ENCODE measurements around the gene ERCC6L2. TPM values are rescaled to one million over a fixed set of nuclear protein-coding genes. Genes with fewer than 3 reads are reported as not detected.

ERCC6L2 gene
- total RNA-seq, 1 experiment from 2014 or later = 45.4 TPM

GRCh38 chr9:95854386-95855020 lies 21.0 kb upstream of the ERCC6L2 start:
- Histone ChIP-seq H3K27me3 (replicated peaks; ENCODE audit: control insufficient read depth, insufficient read depth, low read length) (no peaks in the 10 kb centered on the region), H3K9me3 (no peaks in the 10 kb centered on the region), H3K4me1 (peaks cover 18% of the 10 kb centered on the region; the same call in 1 of the 2 replicates), H3K36me3 (ENCODE audit: control insufficient read depth, insufficient read depth, low read length) (no peaks in the 10 kb centered on the region), H3K4me3 (ENCODE audit: low read depth, low read length) (no peak overlapping the region)
- Mint-ChIP-seq H3K36me3 (ENCODE audit: insufficient read depth, unreplicated experiment) (no peaks in the 10 kb centered on the region), H3K4me1 (ENCODE audit: low read depth, unreplicated experiment) (peaks cover 9% of the 10 kb centered on the region), H3K27me3 (ENCODE audit: insufficient read depth, unreplicated experiment) (no peaks in the 10 kb centered on the region), H3K9me3 (ENCODE audit: unreplicated experiment) (no peaks in the 10 kb centered on the region), H3K4me3 (ENCODE audit: unreplicated experiment) (no peak overlapping the region), H3K27ac (ENCODE audit: unreplicated experiment) (no peak overlapping the region)
- intact Hi-C loops (cut with micrococcal nuclease; ENCODE audit: unreplicated experiment) = no loop called here
- DNase-seq = no peak
- no TSS peak for BruUV-seq (replicated peaks)
- TF ChIP-seq, protein P1, sequence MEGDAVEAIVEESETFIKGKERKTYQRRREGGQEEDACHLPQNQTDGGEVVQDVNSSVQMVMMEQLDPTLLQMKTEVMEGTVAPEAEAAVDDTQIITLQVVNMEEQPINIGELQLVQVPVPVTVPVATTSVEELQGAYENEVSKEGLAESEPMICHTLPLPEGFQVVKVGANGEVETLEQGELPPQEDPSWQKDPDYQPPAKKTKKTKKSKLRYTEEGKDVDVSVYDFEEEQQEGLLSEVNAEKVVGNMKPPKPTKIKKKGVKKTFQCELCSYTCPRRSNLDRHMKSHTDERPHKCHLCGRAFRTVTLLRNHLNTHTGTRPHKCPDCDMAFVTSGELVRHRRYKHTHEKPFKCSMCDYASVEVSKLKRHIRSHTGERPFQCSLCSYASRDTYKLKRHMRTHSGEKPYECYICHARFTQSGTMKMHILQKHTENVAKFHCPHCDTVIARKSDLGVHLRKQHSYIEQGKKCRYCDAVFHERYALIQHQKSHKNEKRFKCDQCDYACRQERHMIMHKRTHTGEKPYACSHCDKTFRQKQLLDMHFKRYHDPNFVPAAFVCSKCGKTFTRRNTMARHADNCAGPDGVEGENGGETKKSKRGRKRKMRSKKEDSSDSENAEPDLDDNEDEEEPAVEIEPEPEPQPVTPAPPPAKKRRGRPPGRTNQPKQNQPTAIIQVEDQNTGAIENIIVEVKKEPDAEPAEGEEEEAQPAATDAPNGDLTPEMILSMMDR (IDR thresholded peaks at IDR 0.05; ENCODE audit: insufficient read depth in 1 of 2, low read depth in 1 of 2, low read length in 1 of 2, severe bottlenecking in 1 of 2, unreplicated experiment in 1 of 2) = no peak
- CTCF ChIA-PET = no interaction called here
- POLR2A ChIA-PET = no interaction called here

DNA sequence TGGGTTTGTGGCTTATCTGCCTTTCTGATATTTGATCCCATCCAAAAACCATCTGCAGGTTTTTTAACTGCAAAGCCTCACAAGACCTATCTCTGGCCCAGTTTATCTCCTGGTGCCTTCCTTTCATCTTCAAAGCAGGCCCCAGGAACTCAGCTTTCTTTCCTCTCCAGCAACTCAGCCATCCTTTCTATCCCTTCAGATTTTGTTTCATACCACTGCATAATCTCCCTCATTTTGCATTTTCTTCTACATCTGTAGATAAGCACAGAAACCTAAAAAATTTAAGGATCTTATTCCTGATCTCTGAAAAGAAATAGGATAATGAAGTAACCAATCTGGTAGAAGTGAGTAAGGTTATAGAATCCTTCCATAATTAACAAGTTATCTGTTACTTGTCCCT lies 19.5 kb upstream of the ERCC6L2 start:
- Histone ChIP-seq H3K36me3 (ENCODE audit: control insufficient read depth, insufficient read depth, low read length) (no peaks in the 10 kb centered on the region), H3K27me3 (replicated peaks; ENCODE audit: control insufficient read depth, insufficient read depth, low read length) (no peaks in the 10 kb centered on the region), H3K4me1 (peaks cover 18% of the 10 kb centered on the region; the same call in 1 of the 2 replicates), H3K9me3 (no peaks in the 10 kb centered on the region), H3K4me3 (ENCODE audit: low read depth, low read length) (no peak overlapping the region)
- TF ChIP-seq, protein P1 (IDR thresholded peaks at IDR 0.05; ENCODE audit: insufficient read depth in 1 of 2, low read depth in 1 of 2, low read length in 1 of 2, severe bottlenecking in 1 of 2, unreplicated experiment in 1 of 2) = no peak
- Mint-ChIP-seq H3K9me3 (ENCODE audit: unreplicated experiment) (no peaks in the 10 kb centered on the region), H3K4me3 (ENCODE audit: unreplicated experiment) (no peak overlapping the region), H3K27me3 (ENCODE audit: insufficient read depth, unreplicated experiment) (no peaks in the 10 kb centered on the region), H3K36me3 (ENCODE audit: insufficient read depth, unreplicated experiment) (no peaks in the 10 kb centered on the region), H3K27ac (ENCODE audit: unreplicated experiment) (no peak overlapping the region), H3K4me1 (ENCODE audit: low read depth, unreplicated experiment) (peaks cover 9% of the 10 kb centered on the region)
- intact Hi-C loops (cut with micrococcal nuclease; ENCODE audit: unreplicated experiment) = no loop called here
- ChIA-PET CTCF (no interaction called here), POLR2A (no interaction called here)
- no peak for DNase-seq
- BruUV-seq (replicated peaks) = no TSS peak

DNA sequence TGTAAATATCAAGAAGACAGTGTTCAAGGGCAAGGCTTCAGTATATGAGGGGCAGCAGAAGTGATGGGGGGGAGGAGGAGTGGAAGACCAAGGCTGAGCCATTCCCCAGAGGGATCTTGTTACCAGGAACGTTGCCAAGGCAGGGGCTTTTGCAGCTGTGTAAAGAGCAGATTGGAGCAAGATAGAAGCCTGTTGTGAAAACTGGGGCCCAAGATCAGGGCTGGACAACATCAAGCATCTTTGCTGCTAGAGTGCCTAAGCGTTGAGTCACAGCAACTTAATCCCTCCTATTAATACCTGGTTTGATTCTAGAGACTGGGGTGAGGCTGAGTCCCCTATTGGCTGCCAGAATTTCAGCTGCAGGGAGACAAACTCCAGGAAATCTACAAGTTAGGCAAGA lies 18.4 kb upstream of the ERCC6L2 start:
- BruUV-seq (replicated peaks) = no TSS peak
- TF ChIP-seq, protein P1 (IDR thresholded peaks at IDR 0.05; ENCODE audit: insufficient read depth in 1 of 2, low read depth in 1 of 2, low read length in 1 of 2, severe bottlenecking in 1 of 2, unreplicated experiment in 1 of 2) = no peak
- Histone ChIP-seq H3K4me3 (ENCODE audit: low read depth, low read length) (no peak overlapping the region), H3K27me3 (replicated peaks; ENCODE audit: control insufficient read depth, insufficient read depth, low read length) (no peaks in the 10 kb centered on the region), H3K4me1 (peaks cover 18% of the 10 kb centered on the region; the same call in 1 of the 2 replicates), H3K9me3 (peaks cover 3% of the 10 kb centered on the region), H3K36me3 (ENCODE audit: control insufficient read depth, insufficient read depth, low read length) (no peaks in the 10 kb centered on the region)
- H3K36me3 Mint-ChIP-seq (ENCODE audit: insufficient read depth, unreplicated experiment) = no peaks in the 10 kb centered on the region
- peaks cover 9% of the 10 kb centered on the region for H3K4me1 Mint-ChIP-seq (ENCODE audit: low read depth, unreplicated experiment)
- intact Hi-C loops (cut with micrococcal nuclease; ENCODE audit: unreplicated experiment) = no loop called here
- H3K27ac Mint-ChIP-seq (ENCODE audit: unreplicated experiment) = no peak overlapping the region
- H3K9me3 Mint-ChIP-seq (ENCODE audit: unreplicated experiment) = peaks cover 11% of the 10 kb centered on the region
- CTCF ChIA-PET = no interaction called here
- POLR2A ChIA-PET = no interaction called here
- H3K4me3 Mint-ChIP-seq (ENCODE audit: unreplicated experiment) = no peak overlapping the region
- DNase-seq = peak; percentile 17 to 43
- no peaks in the 10 kb centered on the region for H3K27me3 Mint-ChIP-seq (ENCODE audit: insufficient read depth, unreplicated experiment)
